Pancreas (tissue), 10 donors: Measurements from ENCODE around the gene EFNA5. TPM values are rescaled to one million over a fixed set of nuclear protein-coding genes. Genes with fewer than 3 reads are reported as not detected.

Experiments
- ATAC-seq, 4 donors: fragments of 200-7000 bp; cut with Tn5 transposase; one replicate each; pipeline versions ENCODE4 v1.8.0 to v1.9.1; 2020; ENCODE audit warnings: mild to moderate bottlenecking in 4 of 4, moderate library complexity in 4 of 4
- DNase-seq, 6 donors: peaks; one replicate each; pipeline ENCODE4 v3.0.0-alpha.2; 2020
- FAIRE-seq: peaks from 2 replicates; lab custom pipeline; 2012; peaks lifted over from hg19 to GRCh38; lab: Jason Lieb, UNC
- H3K27ac ChIP-seq, 4 donors: fragments of 200-600 bp; sonication (generic); 1 replicate in 3 of 4; 2 replicates in 1 of 4; pipeline versions ENCODE4 v1.5.0 to v1.8.0; 2020
- H3K27me3 ChIP-seq, 4 donors: fragments of 200-600 bp; one replicate each; pipeline ENCODE4 v1.8.0; 2021
- H3K36me3 ChIP-seq, 3 donors: fragments of 200-600 bp; sonication (generic) in 1 of 3; one replicate each; pipeline versions ENCODE4 v1.5.0 to v1.8.0; 2020 to 2021
- H3K4me1 ChIP-seq, 3 donors: fragments of 200-600 bp; one replicate each; pipeline ENCODE4 v1.8.0; 2021
- H3K4me3 ChIP-seq, 4 donors: fragments of 200-600 bp; sonication (generic) in 2 of 4; one replicate each; pipeline versions ENCODE4 v1.5.0 to v1.8.0; 2020 to 2021
- H3K9me3 ChIP-seq, 4 donors: fragments of 200-600 bp; one replicate each; pipeline ENCODE4 v1.8.0; 2021
- CTCF ChIP-seq, 4 donors: fragments of 200-600 bp; sonication (generic) in 3 of 4; IDR thresholded peaks; one replicate each; pipeline versions ENCODE4 v1.5.0 to v1.8.0; 2021; ENCODE audit warnings: antibody characterized with exemption in 4 of 4
- WGBS, 2 donors: extraction: QIAGEN DNeasy Blood & Tissue Kit; methylation state at CpG; one replicate each; pipeline ENCODE4 v1.1.7; 2013; 5-methylcytosine and 5-hydroxymethylcytosine counted together
- intact Hi-C, 3 donors: fragments of 100-400 bp; cut with DNase I; formaldehyde crosslinking; loops; one replicate each; pipeline versions ENCODE4 v1.11.1 to v1.14.2; 2022
- polyA plus RNA-seq, 2 donors: library from polyadenylated mRNA; stranded (reverse); fragments of 200-250 nt; gene quantifications; one replicate each; pipeline ENCODE4 v1.2.3, GENCODE V29; 2013
- total RNA-seq, 6 donors: library from RNA; stranded (reverse); fragmentation: NEBNext Ultra II Directional in 4 of 6; extraction: Animal tissue kit (Norgen Biotek cat#: 25700) in 4 of 6; gene quantifications; one replicate each; pipeline versions ENCODE4 v1.2.1 to v1.2.4, GENCODE V29; 2021 to 2023
- donor health status: healthy with polysubstance abuse.
- donor health status: DM: no; HTN: no; CAD: no; lungs with moderate emphysema.
- donor health status: DM: no; HTN: no; CAD: no.
- donor health status: control.
- donor health status: control.
- donor health status: Bipolar disorder and iron deficiency.
- donor health status: DM: yes; HTN: yes; CAD: no.
- donor health status: DM: no; HTN: no; CAD: no.
- donor health status: DM: no; HTN: no; CAD: no.
- donor health status: DM: yes; HTN: yes; CAD: no.

Gene EFNA5
- total and polyA plus RNA-seq, 8 donors = 0.23 to 3.8 (median 2.1) TPM

GRCh38 chr5:107576155-107576554 lies 94.6 kb downstream of the EFNA5 start:
- TF ChIP-seq CTCF (IDR thresholded peaks at IDR 0.05) = no peak
- no peaks in the 10 kb centered on the region for H3K36me3 ChIP-seq
- no peak overlapping the region for H3K4me3 ChIP-seq
- no peak overlapping the region for H3K27ac ChIP-seq
- WGBS, 2 donors = 59 to 64% methylated on average over 4 of the region's 4 CpGs
- FAIRE-seq = no peak
- ATAC-seq = no peak
- no peaks in the 10 kb centered on the region for H3K9me3 ChIP-seq
- H3K27me3 ChIP-seq = no peaks in the 10 kb centered on the region
- peaks cover 0 to 4% (median 0%) of the 10 kb centered on the region in 3 donors for H3K4me1 ChIP-seq
- intact Hi-C loops = no loop called here
- no peak for DNase-seq

GRCh38 chr5:107574287-107574686 lies 96.5 kb downstream of the EFNA5 start:
- Histone ChIP-seq H3K27me3 (no peaks in the 10 kb centered on the region), H3K27ac (no peak overlapping the region), H3K9me3 (no peaks in the 10 kb centered on the region), H3K4me3 (no peak overlapping the region), H3K36me3 (no peaks in the 10 kb centered on the region), H3K4me1 (peaks cover 0 to 7% (median 0%) of the 10 kb centered on the region in 3 donors)
- FAIRE-seq (no peak), ATAC-seq (no peak), DNase-seq (no peak)
- no peak for TF ChIP-seq CTCF (IDR thresholded peaks at IDR 0.05)
- 89 to 93% methylated on average over 1 of the region's 1 CpG for WGBS, 2 donors
- intact Hi-C loops = no loop called here

GRCh38 chr5:107572715-107573368 lies 97.9 kb downstream of the EFNA5 start:
- FAIRE-seq (no peak), ATAC-seq (no peak), DNase-seq (no peak)
- Histone ChIP-seq H3K27me3 (no peaks in the 10 kb centered on the region), H3K36me3 (no peaks in the 10 kb centered on the region), H3K27ac (no peak overlapping the region), H3K4me1 (peaks cover 0 to 7% (median 0%) of the 10 kb centered on the region in 3 donors), H3K4me3 (no peak overlapping the region), H3K9me3 (no peaks in the 10 kb centered on the region)
- TF ChIP-seq CTCF (IDR thresholded peaks at IDR 0.05) = no peak
- WGBS, 2 donors = 80 to 90% methylated on average over 8 of the region's 8 CpGs
- intact Hi-C loops = no loop called here

- peak; percentile 13 for FAIRE-seq
- peak overlapping the region; percentile 11 to 42 (median 32) for H3K4me3 ChIP-seq
- no peaks in the 10 kb centered on the region for H3K36me3 ChIP-seq
- DNase-seq = peak; percentile 85 to 98 (median 93)
- H3K9me3 ChIP-seq = no peaks in the 10 kb centered on the region
- peak; percentile 87 to 97 (median 94) for TF ChIP-seq CTCF (IDR thresholded peaks at IDR 0.05)
- intact Hi-C loops = no loop called here
- peak overlapping the region in 3 of 4 donors; percentile 63 to 84 (median 71) for H3K27ac ChIP-seq
- WGBS, 2 donors = 2 to 3% methylated on average over 26 of the region's 26 CpGs
- peak; percentile 94 to 97 (median 96) for ATAC-seq
- H3K27me3 ChIP-seq = no peaks in the 10 kb centered on the region
- peaks cover 0 to 7% (median 0%) of the 10 kb centered on the region in 3 donors for H3K4me1 ChIP-seq
These were observed 98.9 kb downstream of the EFNA5 start for GRCh38 chr5:107571621-107572536.
